ENCODE measurements around the gene MFSD1. TPM values are rescaled to one million over a fixed set of nuclear protein-coding genes. Genes with fewer than 3 reads are reported as not detected.

MFSD1 gene
- total and polyA plus RNA-seq, 2 experiments from 2014 or later = 4.3 to 28.4 TPM

GRCh38 chr3:158776531-158776930 is 25.3 kb upstream of the MFSD1 start:
- TF ChIP-seq REST (IDR thresholded peaks at IDR 0.05; ENCODE audit: unreplicated experiment) (no peak), JUNB (IDR thresholded peaks at IDR 0.05; ENCODE audit: unreplicated experiment) (no peak), NANOG (IDR thresholded peaks at IDR 0.05; ENCODE audit: borderline replicate concordance) (no peak), EZH2phosphoT487 (IDR thresholded peaks at IDR 0.05; ENCODE audit: unreplicated experiment) (no peak), ETS1 (IDR thresholded peaks at IDR 0.05) (no peak)
- H3K4me1 ChIP-seq (ENCODE audit: insufficient read depth) = no peaks in the 10 kb centered on the region
- H3F3A ChIP-seq (replicated peaks; ENCODE audit: low read depth) = no peaks in the 10 kb centered on the region
- Mint-ChIP-seq H3K36me3 (ENCODE audit: low read depth) (no peaks in the 10 kb centered on the region; the same call in 2 of the 3 replicates), H3K27ac (no peak overlapping the region), H3K4me1 (peaks cover 5% of the 10 kb centered on the region; the same call in 2 of the 3 replicates), H3K4me3 (no peak overlapping the region), H3K9me3 (no peaks in the 10 kb centered on the region), H3K27me3 (ENCODE audit: insufficient read depth, low read depth, poor library complexity) (peaks cover 6% of the 10 kb centered on the region)
- no peaks in the 10 kb centered on the region for H3K27me3 ChIP-seq (ENCODE audit: insufficient read depth)
- no peaks in the 10 kb centered on the region for H4K20me1 ChIP-seq (replicated peaks; ENCODE audit: insufficient read depth)
- no peak for DNase-seq (ENCODE audit: low spot score)
- H3K9me2 ChIP-seq (ENCODE audit: insufficient read depth) = no peaks in the 10 kb centered on the region
- no peak overlapping the region for H3K4me3 ChIP-seq
- H2AFZ ChIP-seq = no peak overlapping the region
- no peak overlapping the region for H3K4me2 ChIP-seq
- H3K79me2 ChIP-seq (replicated peaks; ENCODE audit: insufficient read depth) = no peaks in the 10 kb centered on the region
- no peak overlapping the region for H3K27ac ChIP-seq (ENCODE audit: low read depth)
- no peaks in the 10 kb centered on the region for H3K36me3 ChIP-seq (ENCODE audit: insufficient read depth)
- no peak for ATAC-seq

- ATAC-seq (no peak), DNase-seq (ENCODE audit: low spot score) (no peak)
- Histone ChIP-seq H3K36me3 (ENCODE audit: insufficient read depth) (no peaks in the 10 kb centered on the region), H4K20me1 (replicated peaks; ENCODE audit: insufficient read depth) (no peaks in the 10 kb centered on the region; the same call in 1 of the 2 replicates), H2AFZ (no peak overlapping the region), H3K4me2 (no peak overlapping the region), H3F3A (replicated peaks; ENCODE audit: low read depth) (no peaks in the 10 kb centered on the region), H3K9me2 (ENCODE audit: insufficient read depth) (no peaks in the 10 kb centered on the region), H3K27me3 (ENCODE audit: insufficient read depth) (no peaks in the 10 kb centered on the region), H3K4me1 (ENCODE audit: insufficient read depth) (no peaks in the 10 kb centered on the region), H3K27ac (ENCODE audit: low read depth) (no peak overlapping the region), H3K4me3 (no peak overlapping the region), H3K79me2 (replicated peaks; ENCODE audit: insufficient read depth) (no peaks in the 10 kb centered on the region)
- no peak overlapping the region for H3K27ac Mint-ChIP-seq
- H3K9me3 Mint-ChIP-seq = no peaks in the 10 kb centered on the region
- H3K4me3 Mint-ChIP-seq = no peak overlapping the region
- H3K4me1 Mint-ChIP-seq = no peaks in the 10 kb centered on the region
- H3K36me3 Mint-ChIP-seq (ENCODE audit: low read depth) = no peaks in the 10 kb centered on the region; the same call in 2 of the 3 replicates
- peaks cover 3% of the 10 kb centered on the region for H3K27me3 Mint-ChIP-seq (ENCODE audit: insufficient read depth, low read depth, poor library complexity)
- no peak for TF ChIP-seq STAT1 (IDR thresholded peaks at IDR 0.05; ENCODE audit: unreplicated experiment)
- TF ChIP-seq ZNF462 (CRISPR knock-in tag; IDR thresholded peaks at IDR 0.05) = no peak
- TF ChIP-seq ZNF114 (CRISPR knock-in tag; IDR thresholded peaks at IDR 0.05) = no peak
- no peak for TF ChIP-seq ETS1 (IDR thresholded peaks at IDR 0.05)
- no peak for TF ChIP-seq EZH2 (IDR thresholded peaks at IDR 0.05; ENCODE audit: low read depth, unreplicated experiment)
Observed at GRCh38 chr3:158777161-158777873, 24.5 kb upstream of the MFSD1 start.

All from GM23338 (cell line).